ENCODE results near the gene MUC20.
"Not testable (repeated sequence)": the region's sequence is repeated elsewhere in the genome, so short reads cannot be mapped to it uniquely, and the experiment has no call there.

MUC20 gene

DNA sequence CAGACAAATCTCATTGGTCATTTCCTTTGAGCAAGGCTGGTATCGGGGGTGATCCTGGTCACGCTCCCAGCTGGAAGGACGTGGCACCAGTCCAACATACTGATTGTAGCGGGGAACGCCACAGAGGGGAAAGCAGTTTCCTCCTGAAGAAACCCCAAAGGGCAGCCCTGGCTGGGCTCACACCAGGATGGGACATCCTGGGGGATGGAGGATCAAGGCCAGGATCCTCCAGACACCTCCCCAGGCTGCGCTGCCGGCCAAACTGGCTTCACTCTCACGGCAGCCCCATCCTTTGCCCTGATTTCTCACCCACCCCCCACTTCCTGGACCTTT is 36.6 kb downstream of the MUC20 start:
- no peak for DNase-seq

DNA sequence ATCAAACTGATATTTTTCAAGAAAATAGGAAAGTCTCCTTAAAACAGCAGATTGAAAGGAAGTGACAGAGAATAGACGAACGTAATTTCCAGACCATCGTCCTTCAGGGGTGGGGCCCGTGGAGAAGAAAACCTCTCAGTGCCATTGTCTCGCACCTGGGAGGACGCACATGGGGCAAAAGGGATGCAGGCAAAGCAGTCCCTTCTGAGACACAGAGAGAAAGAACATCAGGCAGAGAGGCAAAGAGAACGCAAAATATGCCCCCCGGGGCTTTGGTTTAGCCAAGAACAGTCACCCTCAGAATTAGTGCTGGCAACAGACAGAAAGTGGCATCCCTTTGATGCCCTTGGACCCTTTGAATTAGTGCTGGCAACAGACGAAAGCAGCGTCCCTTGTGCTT is 37.0 kb downstream of the MUC20 start:
- no peak for DNase-seq

DNA sequence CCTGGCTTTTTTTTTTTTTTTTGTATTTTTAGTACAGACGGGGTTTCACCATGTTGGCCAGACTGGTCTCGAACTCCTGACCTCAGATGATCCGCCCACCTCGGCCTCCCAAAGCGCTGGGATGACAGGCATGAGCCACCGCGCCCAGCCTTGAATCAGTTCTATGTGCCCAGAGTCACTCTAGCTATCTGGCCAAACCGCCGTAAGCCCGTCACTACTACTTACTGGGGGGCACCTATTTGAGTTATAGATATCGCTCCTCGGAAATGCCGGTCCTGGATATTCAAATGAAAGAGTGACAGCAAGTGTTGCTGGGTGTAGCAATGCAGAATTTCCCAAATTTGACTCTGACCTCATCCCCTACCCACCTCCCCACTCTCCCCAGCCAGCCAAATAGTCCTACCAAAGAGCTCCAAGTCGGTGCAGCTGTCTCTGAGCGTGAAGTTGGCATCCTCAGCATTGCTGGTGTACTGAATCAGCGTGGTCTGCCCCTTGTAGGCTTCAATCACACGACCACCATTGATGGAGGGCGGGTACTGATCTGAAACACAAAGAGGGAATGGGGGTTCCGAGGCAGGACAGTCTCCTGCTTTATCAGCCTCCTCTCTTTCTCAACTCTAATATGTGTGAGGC is 38.1 kb downstream of the MUC20 start:
- DNase-seq: no peak

DNA sequence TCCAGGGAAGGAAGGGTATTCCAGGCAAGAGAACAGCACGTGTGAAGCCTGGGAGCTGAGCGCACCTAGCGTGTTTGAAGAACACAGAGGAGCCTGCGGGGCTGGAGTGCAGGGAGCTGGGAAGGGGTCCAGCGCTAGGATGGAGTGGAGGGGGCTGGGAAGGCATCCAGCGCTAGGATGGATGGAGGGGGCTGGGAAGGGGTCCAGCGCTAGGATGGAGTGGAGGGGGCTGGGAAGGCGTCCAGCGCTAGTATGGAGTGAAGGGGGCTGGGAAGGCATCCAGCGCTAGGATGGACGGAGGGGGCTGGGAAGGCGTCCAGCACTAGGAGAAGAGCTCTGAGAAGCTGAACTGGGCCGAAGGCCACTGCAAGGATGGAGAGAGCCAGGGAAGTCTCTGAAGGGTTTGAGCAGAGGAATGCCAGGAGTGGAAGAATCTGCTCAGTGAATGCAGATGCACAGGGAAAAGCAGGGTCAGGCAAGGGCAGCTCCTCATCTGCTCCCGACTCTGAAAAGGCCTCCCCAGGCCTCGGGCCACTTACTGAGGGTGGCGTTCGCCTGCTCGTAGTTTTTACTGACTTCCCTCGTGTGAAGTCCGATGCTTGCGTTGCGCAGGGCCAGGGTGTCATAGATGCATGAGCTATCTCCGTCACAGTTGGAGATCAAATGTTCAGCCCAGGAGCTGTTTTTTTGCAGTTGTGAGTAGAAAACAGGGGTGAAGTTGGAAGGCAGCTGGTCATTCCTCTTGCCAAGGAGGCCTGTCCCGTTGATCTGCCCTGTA is 39.8 kb downstream of the MUC20 start:
- no peak for DNase-seq

DNA sequence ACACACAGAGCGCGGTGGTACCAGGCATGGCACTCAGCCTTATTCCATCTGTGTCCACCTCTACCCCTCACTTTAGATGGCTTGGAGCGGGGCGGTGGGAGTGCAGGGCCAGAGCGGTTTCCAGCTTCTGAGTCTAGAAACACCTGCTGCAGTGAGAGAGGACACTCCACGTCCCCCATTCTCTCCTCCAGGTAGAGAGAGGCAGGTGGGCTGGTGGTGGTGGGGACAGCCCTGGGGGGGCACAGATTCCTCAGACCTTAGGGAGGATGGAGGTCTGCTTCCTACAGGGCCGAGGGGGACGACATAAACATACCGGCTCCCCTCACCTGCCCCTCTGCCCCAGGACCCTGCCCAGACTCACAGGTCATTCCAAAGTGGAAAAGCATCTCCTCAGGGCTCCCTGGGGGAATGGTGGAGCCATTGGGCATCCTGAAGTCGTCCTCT is 40.4 kb downstream of the MUC20 start:
- DNase-seq: no peak

DNA sequence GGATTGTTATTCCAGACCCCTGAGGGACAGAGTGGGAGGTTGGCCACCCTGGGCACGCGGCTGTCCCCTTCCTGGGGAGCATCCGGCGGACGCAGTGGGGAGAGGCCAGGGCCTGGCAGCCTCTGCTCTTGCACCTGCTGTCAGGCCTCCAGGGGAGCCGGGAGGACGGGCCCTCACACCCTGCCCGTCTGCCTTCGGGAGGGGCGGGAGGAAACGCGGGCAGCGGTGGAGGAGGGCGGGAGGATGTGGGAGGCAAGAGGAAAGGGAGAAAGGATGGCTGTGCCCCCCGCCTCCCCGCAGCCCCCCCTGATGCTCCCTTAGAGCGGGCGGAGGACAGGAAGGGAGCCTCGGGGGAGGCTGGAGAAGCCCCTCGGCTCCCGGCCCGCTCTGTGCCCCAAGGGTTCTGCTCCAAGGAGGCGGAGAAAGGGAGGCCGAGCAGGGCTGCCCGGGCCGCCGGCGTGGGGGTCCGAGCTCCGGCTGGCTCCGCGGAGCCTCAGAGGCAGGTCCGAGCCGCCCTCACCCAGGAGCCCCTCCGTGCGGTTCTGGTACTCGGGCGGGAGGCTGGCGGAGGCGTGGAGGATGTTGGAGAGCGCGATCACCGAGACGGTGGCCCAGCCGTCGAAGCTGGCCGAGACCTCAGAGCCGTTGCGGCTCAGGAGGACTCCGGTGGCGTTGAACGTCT is 40.9 kb downstream of the MUC20 start:
- no peak for DNase-seq

DNA sequence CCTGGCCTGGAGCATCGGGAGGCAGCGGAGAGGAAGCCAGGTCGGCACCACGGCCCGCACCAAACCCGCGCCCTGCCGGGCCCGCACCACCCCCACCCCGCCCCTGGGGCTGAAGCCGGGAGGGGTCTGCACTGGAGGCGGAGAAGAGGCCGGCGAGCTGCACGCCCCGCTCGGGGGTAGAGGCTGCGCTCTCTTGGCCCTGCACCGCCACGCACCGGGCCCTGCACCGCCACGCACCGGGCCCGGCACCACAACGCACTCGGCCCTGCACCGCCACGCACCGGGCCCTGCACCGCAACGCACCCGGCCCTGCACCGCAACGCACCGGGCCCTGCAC is 41.4 kb downstream of the MUC20 start:
- DNase-seq: no peak

DNA sequence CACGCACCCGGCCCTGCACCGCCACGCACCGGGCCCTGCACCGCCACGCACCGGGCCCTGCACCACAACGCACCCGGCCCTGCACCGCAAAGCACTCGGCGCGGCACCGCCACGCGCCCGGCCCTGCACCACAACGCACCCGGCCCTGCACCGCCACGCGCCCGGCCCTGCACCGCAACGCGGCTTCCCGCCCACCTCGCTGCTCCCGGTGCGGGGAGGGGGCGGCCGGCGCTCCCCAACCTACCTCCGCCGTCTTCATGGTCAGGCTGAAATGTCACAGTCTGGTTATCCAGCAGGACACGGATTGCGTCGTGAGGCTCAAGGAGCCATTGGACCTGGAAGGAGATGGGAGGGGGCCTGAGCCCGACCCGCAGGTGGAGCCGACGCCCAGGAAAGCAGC is 41.8 kb downstream of the MUC20 start:
- no peak for DNase-seq

DNA sequence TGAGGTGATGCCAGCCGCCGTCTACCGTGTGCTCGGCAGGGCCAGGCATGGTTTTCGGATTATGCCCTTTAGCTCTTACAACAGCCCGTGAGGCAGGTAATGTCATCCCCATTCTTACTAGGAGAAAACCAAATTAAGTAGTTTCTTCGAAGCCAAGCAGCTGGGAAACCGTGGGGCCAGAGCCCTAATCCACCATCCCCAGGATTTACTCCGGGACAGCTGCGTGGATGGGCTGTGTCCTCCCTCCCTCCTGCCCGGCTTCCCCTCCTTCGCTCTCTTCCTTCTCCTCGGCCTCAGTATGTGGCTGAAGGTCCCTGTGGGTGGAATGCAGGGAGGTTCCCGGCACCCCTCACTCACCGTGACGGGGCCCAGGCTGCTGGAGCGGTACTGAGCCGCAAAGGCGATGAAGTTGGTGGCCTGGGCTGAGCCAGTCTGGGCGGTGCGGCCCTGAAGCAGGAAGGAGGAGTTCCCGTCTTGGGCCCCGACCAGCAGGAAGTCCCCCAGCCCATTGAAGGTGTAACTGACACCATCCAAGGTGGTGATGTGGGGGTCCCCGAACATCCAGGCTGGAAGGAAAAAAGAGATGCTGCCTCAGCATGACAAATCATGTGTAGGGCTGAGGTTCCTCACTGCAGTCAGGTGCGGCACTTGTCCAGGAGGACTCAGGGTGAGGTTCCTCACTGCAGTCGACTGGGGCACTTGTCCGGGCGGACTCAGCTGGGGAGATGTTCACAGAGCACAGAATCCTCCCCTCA is 42.5 kb downstream of the MUC20 start:
- no peak for DNase-seq

DNA sequence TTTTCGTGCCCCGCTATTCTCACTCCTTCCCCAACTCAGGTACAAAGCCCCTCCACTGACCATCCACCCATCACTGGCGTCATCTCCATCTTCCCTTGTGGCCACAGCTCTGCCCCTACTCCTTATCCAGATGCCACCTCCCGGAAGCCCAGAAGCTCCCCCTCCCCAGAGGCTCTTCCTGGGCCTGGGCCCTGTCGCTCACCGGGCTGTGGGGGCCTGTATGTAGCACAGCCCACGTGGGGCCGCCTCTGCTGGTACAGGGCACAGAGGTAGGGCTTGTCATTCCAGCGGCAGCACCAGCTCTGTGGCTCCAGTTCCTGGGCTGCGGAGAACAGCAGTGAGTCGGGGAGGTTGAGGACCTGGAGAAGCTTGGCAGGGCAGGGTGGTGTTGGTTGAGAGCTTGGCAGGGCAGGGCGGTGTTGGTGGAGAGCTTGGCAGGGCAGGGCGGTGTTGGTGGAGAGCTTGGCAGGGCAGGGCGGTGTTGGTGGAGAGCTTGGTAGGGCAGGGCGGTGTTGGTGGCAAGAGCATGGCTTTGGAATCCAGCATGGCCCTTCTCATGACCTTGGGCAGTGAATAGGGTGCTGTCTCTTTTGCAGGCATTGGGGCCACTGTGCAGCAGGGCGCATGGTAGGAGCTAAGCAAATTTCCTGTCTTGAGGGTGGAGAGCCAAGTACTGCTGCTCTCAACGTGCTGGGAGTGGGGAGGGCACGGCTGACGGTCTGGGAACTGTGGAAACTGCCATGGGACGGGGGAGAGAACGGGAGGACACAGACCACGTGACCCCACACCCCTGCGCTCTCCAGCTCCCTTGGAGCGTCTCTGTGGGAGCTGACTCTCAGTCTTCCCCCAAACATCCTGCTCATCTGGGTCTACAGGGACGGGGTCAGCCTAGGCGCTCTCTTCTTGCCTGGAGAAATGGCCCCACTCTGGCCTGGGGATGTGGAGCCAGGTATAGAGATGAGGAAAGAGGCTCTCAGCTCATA is 43.4 kb downstream of the MUC20 start:
- no peak for DNase-seq

DNA sequence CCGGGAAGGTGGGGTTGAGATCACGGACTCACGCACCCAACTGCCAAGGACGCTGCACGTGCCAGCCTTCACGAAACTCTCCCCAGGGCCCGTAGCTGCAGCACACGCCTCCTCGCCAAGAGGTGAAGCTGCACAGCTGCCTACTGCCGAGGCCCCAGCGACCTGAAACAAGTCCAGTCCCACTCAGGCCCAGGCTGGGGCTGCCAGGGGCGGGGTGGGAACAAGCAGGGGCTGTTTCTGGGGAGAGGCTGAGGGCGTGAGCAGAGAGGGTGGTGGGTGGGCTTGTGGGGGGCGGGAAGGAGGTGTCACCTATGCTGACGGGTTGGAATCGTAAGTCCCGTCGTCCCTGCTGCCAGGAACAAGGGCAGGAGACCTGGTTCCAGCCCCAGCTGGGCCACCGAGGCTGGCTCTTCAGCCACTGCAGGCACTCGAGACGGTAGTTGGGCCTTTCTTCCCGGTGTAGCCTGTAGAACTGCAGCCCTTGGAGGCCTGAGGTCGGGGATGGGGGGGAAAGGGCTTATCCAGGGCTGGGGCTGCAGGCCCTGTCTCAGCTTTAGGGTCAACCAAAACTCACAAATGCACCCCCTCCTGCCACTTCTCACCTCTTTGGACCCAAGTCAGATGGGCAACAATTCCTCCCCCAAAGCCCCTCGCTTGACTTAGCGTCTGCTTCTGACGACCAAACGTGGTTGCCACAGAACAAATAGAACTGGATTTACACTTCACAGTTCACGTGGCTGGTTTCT is 44.4 kb downstream of the MUC20 start:
- no peak for DNase-seq

DNA sequence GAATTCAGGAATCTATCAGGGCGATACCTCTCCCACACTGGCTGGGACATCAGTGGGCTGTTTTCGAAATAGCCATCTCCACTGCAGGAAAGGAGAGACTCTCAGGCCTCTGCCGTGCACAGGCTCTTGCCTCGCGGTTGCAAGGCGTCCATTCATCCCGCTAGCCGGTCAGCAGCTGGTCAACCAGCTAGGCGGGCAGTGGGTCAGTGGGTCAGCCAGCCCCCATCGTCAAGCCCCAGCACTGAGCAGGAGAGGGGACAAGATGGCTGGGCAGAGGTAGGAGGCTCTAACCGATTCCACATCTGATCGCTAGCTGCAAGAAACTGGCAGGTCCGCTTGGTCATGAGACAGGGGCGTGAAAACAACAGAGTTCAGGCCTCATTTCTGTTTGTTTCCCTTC is 45.9 kb downstream of the MUC20 start:
- DNase-seq: no peak

DNA sequence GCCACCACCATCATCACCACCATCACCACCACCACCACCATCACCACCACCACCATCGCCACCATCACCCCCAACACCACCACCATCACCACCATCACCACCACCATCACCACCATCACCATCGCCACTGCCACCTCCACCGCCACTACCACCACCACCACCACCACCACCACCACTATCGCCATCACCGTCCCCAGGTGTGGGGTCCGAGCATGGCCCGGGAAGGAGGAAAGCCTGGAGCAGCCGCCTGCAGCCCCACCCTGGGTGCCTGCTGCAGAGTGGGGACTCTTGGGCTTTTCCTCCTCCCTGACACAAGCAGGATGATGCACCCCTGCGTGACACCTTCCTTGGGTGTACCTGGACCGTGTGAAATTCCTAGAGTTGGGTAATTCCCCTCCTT is 47.0 kb downstream of the MUC20 start:
- DNase-seq: no peak

DNA sequence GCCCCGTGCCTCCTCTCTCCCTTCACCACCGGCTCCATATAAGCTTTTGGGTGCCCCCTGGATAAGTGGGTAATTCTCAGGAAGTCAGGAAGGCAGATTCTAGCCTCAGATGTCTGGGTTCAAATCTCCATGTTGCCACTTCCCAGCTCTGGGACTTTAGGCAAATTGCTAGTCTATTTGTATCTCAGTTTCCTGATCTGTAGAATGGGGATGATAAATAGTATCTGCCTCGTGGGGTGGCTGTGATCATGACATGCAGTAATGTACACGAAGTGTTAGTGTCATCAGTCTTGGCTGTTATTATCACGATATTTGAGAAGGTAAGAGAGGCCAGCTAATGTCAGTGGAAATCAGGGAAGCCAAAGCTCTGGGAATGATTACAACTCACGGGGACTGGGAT is 47.6 kb downstream of the MUC20 start:
- no peak for DNase-seq

DNA sequence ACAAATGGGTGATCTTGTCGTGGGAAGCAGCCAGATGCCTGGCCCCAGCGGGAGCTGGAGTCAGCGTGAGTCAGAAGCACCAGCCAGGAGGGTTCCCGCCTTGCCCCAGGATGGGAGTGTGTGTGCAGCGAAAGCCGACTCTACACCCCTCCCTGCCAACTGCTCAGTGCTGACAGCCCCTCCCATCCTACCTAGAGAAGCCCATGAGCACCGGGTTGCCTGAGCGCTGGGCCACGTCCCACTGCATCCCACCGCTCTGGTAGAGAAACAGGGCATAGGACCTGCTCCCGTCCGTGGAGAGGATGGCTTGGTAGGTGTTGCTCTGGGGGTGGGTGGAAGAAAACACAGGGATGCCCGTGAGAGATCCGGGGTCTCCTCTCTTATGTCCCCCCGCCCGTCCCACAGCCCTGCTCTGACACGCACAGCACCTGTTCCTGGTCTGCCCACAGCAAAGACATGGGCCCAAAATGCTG is 48.1 kb downstream of the MUC20 start:
- no peak for DNase-seq

DNA sequence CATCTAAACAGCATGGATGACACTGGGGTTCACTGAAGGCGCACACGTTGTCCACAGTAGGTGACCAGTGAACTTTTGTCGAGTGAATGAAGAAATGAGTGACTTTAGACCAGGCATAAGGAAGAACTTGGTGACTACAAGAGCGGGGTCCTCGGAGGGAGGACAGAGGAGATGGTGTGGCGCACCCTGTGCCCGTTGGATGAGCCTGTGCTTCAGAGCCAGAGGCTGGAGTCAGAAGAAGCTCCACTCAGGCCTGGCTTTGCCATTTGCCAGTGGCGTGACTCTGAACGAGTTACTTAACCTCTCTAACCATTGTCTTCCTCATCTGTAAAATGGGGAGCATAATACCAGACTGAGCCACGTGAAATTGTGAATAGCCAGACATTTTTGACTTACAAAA is 48.8 kb downstream of the MUC20 start:
- DNase-seq: no peak

DNA sequence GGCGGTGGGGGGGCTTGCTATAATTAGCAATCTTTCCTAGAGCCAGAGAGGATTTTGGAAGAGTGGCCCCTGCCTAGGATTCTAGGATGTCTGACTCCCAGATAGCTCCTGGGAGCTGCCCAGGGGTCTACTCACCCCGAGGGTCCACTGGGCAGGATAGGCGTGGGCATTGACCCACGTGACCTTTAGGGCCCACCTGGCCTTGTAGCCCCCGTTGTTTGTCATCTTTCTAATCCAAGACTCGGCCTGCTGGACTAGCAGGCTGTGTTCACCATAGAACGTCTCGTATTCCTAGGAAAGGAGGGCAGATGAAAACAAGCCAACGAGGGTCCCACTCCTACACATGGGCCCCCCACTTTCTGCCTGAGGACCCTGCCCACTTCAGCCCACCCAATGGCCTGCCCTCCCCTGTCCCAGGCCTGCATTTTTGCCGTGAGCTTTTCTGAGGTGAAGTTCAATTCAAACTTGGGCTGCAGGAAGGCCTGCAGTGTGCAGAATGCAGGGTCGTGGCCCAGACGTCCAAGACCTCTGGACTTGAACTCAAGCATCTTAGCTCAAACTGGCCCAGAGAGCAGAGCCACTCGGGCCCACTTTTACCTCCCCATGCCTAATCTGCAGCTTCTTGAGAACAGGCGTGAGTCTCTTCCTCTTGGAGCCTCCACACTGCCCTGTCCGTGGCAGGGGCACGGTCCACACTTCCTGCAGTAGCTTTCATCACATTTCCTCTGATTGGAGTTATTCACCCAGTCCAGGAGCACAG is 49.5 kb downstream of the MUC20 start:
- no peak for DNase-seq

DNA sequence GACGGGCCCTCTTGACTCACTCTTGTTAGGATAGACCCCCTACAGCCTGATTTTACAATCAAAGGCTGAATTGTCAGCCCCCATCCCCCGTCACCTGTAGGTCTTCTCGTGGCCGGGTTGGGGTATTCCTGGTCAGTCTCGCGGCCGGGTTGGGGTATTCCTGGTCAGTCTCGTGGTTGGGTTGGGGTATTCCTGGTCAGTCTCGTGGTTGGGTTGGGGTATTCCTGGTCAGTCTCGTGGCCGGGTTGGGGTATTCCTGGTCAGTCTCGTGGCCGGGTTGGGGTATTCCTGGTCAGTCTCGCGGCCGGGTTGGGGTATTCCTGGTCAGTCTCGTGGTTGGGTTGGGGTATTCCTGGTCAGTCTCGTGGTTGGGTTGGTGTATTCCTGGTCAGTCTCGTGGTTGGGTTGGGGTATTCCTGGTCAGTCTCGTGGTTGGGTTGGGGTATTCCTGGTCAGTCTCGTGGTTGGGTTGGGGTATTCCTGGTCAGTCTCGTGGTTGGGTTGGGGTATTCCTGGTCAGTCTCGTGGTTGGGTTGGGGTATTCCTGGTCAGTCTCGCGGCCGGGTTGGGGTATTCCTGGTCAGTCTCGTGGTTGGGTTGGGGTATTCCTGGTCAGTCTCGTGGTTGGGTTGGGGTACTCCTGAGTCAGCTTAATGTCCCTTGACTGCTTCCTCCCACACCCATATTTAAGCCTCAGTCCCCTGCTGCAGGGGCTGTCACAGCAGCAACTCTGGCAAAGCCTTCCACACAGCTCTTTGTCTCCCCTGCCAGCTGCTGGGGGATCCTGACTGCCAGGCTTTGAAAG is 50.3 kb downstream of the MUC20 start:
- not testable (repeated sequence) for DNase-seq

DNA sequence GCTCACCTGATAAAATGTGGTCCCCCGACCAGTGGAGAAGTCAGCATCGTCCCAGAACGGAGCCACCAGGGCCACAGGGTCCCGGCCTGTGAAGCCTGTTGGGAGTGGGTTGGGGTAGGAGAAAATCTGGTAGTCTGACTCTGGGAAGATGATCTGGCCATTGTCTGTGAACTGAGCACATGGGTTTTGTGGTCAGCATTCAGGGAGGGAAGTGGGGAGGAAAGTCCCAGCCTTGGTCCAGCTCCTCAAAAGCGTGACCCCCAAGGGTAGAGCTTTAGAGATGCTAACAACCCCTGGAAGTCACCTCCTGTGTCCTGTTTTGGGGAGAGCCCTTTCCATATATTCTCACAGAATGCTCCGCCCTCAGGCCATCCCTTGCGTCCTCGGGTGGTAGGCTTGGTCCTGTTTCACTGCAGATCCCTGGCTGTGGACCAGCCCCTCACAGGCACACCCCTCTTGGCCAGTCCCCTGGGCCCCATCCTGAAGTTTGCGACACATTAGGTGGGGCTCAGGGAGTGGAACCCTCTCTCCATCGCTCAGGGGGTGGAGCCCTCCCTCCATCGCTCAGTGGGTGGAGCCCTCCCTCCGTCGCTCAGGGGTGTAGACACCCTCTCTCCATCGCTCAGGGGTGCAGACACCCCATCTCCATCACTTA is 51.0 kb downstream of the MUC20 start:
- no peak for DNase-seq
